Right lobe of liver (tissue), 6 donors: Measurements from ENCODE around the gene F8. TPM values are rescaled to one million over a fixed set of nuclear protein-coding genes. Genes with fewer than 3 reads are reported as not detected.

Source experiments
- ATAC-seq, 4 donors: fragments of 200-7000 bp; cut with Tn5 transposase; one replicate each; pipeline ENCODE4 v1.9.1; 2020; ENCODE audit warnings: mild to moderate bottlenecking in 4 of 4, moderate library complexity in 4 of 4
- DNase-seq, 3 donors: peaks; one replicate each; pipeline ENCODE4 v3.0.0-alpha.2; 2020
- H3K27ac ChIP-seq, 3 donors: fragments of 200-600 bp; one replicate each; pipeline ENCODE4 v1.8.0; 2022
- H3K27me3 ChIP-seq, 2 donors: fragments of 200-600 bp; one replicate each; pipeline ENCODE4 v1.8.0; 2022
- H3K36me3 ChIP-seq, 4 donors: fragments of 200-600 bp; sonication (generic) in 1 of 4; one replicate each; pipeline versions ENCODE4 v1.5.1 to v1.8.0; 2017 to 2022; ENCODE audit warnings: control low read depth in 1 of 4
- H3K4me1 ChIP-seq, 4 donors: fragments of 200-600 bp; sonication (generic) in 1 of 4; one replicate each; pipeline versions ENCODE4 v1.5.1 to v1.8.0; 2017 to 2022; ENCODE audit warnings: control low read depth in 1 of 4
- H3K4me3 ChIP-seq, 3 donors: fragments of 200-600 bp; one replicate each; pipeline ENCODE4 v1.8.0; 2022
- H3K9me3 ChIP-seq, 4 donors: fragments of 200-600 bp; sonication (generic) in 1 of 4; one replicate each; pipeline versions ENCODE4 v1.5.1 to v1.8.0; 2017 to 2022; ENCODE audit warnings: control low read depth in 1 of 4
- CTCF ChIP-seq, 4 donors: fragments of 200-600 bp in 3 of 4; fragments of 450-650 bp in 1 of 4; IDR thresholded peaks; one replicate each; pipeline versions ENCODE4 v1.5.1 to v1.8.0; 2016 to 2022; ENCODE audit warnings: antibody characterized with exemption in 4 of 4, mild to moderate bottlenecking in 2 of 4
- POLR2A ChIP-seq: fragments of 450-650 bp; IDR thresholded peaks from one replicate; pipeline ENCODE4 v1.6.1; 2017; ENCODE audit warnings: antibody characterized with exemption, mild to moderate bottlenecking
- WGBS: methylation state at CpG from one replicate; pipeline ENCODE4 v1.1.6; 2018; ENCODE audit warnings: low coverage, low lambda C conversion rate; ENCODE audit not compliant: insufficient coverage; ENCODE audit errors: missing lambda C conversion rate; 5-methylcytosine and 5-hydroxymethylcytosine counted together
- intact Hi-C, 2 donors: fragments of 100-400 bp; cut with DNase I; formaldehyde crosslinking; loops; one replicate each; pipeline versions ENCODE4 v1.11.2 to v1.14.1; 2022
- total RNA-seq, 6 experiments: library from RNA; depleted of rRNA in 2 of 6; stranded (reverse); fragments of >200 nt in 2 of 6; fragmentation: NEBNext Ultra II Directional in 3 of 6; extraction: Animal tissue kit (Norgen Biotek cat#: 25700) in 3 of 6; gene quantifications; one replicate each; pipeline versions ENCODE4 v1.1.0 to v1.2.4, GENCODE V29; 2016 to 2023
- donor health status: DM: no; HTN: yes; CAD: no.
- donor health status: DM: no; HTN: no; CAD: no.
- donor health status: DM: no; HTN: no; CAD: no.
- donor health status: DM: no; HTN: yes; CAD: no.
- donor health status: DM: no; HTN: yes; CAD: no.

The F8 gene
- total RNA-seq, 6 experiments from 2014 or later = 19.4 to 36.2 (median 26.3) TPM

- TF ChIP-seq POLR2A = no peak
- TF ChIP-seq CTCF (IDR thresholded peaks at IDR 0.05) = no peak
- WGBS = 78% methylated on average over 2 of the region's 2 CpGs
- ATAC-seq = no peak
- H3K4me3 ChIP-seq = no peak overlapping the region
- H3K27ac ChIP-seq = no peak overlapping the region
- intact Hi-C loops = no loop called here
- no peak for DNase-seq
- H3K36me3 ChIP-seq = no peaks in the 10 kb centered on the region
- no peaks in the 10 kb centered on the region for H3K9me3 ChIP-seq
- H3K4me1 ChIP-seq = peaks cover 0 to 24% (median 8%) of the 10 kb centered on the region in 4 donors
- no peaks in the 10 kb centered on the region for H3K27me3 ChIP-seq
Measured at GRCh38 chrX:155005190-155005589, 17.3 kb downstream of the F8 start.

- H3K27me3 ChIP-seq = no peaks in the 10 kb centered on the region
- intact Hi-C loops = no loop called here
- no peaks in the 10 kb centered on the region for H3K36me3 ChIP-seq
- no peak for ATAC-seq
- H3K4me3 ChIP-seq = no peak overlapping the region
- no peak overlapping the region for H3K27ac ChIP-seq
- DNase-seq = no peak
- no peaks in the 10 kb centered on the region for H3K4me1 ChIP-seq
- TF ChIP-seq POLR2A (no peak), CTCF (IDR thresholded peaks at IDR 0.05) (no peak)
- 63% methylated on average over 4 of the region's 4 CpGs for WGBS
- no peaks in the 10 kb centered on the region for H3K9me3 ChIP-seq
Measured at GRCh38 chrX:155001873-155002272, 20.6 kb downstream of the F8 start.

GRCh38 chrX:155000841-155001240 is 21.7 kb downstream of the F8 start:
- ATAC-seq = no peak
- H3K4me1 ChIP-seq = no peaks in the 10 kb centered on the region
- H3K4me3 ChIP-seq = no peak overlapping the region
- no peaks in the 10 kb centered on the region for H3K27me3 ChIP-seq
- WGBS = 67% methylated on average over 1 of the region's 1 CpG
- no peaks in the 10 kb centered on the region for H3K36me3 ChIP-seq
- DNase-seq = no peak
- H3K9me3 ChIP-seq = no peaks in the 10 kb centered on the region
- intact Hi-C loops = no loop called here
- no peak overlapping the region for H3K27ac ChIP-seq
- TF ChIP-seq CTCF (IDR thresholded peaks at IDR 0.05) = no peak
- no peak for TF ChIP-seq POLR2A

GRCh38 chrX:154998204-154998880 is 24.2 kb downstream of the F8 start:
- intact Hi-C loops = no loop called here
- WGBS = 30% methylated on average over 1 of the region's 1 CpG

More at GRCh38 chrX:154998204-154998880, 24.2 kb downstream of the F8 start:
- no peaks in the 10 kb centered on the region for H3K36me3 ChIP-seq
- no peak overlapping the region for H3K4me3 ChIP-seq
- H3K27ac ChIP-seq = no peak overlapping the region
- TF ChIP-seq CTCF (IDR thresholded peaks at IDR 0.05) = no peak
- TF ChIP-seq POLR2A = no peak
- H3K4me1 ChIP-seq = no peaks in the 10 kb centered on the region
- DNase-seq = no peak
- H3K9me3 ChIP-seq = no peaks in the 10 kb centered on the region
- no peak for ATAC-seq
- H3K27me3 ChIP-seq = no peaks in the 10 kb centered on the region
